ENCODE measurements around the gene KRTAP1-5. TPM values are rescaled to one million over a fixed set of nuclear protein-coding genes. Genes with fewer than 3 reads are reported as not detected.
"Not testable (repeated sequence)": the region's sequence is repeated elsewhere in the genome, so short reads cannot be mapped to it uniquely, and the experiment has no call there.

The KRTAP1-5 gene
- total RNA-seq, 4 donors from 2014 or later, result not detected

- Histone ChIP-seq H3K36me3 (no peaks in the 10 kb centered on the region), H3K4me1 (no peaks in the 10 kb centered on the region), H3K4me3 (no peak overlapping the region), H3K27ac (no peak overlapping the region), H3K27me3 (no peaks in the 10 kb centered on the region), H3K9me3 (no peaks in the 10 kb centered on the region)
- no peak for TF ChIP-seq CTCF (IDR thresholded peaks at IDR 0.05)
- TF ChIP-seq POLR2A (IDR thresholded peaks at IDR 0.05), result no peak
- DNase-seq, result no peak
Observed at GRCh38 chr17:41037853-41038350, 10.9 kb upstream of the KRTAP1-5 start.

- H3K9me3 ChIP-seq, DNase-seq, H3K27ac ChIP-seq, H3K27me3 ChIP-seq, H3K4me1 ChIP-seq, H3K4me3 ChIP-seq, H3K36me3 ChIP-seq: not testable (repeated sequence)
Observed at GRCh38 chr17:41034346-41034935, 7.4 kb upstream of the KRTAP1-5 start, which contains the start of gene KRTAP1-3. TSS of gene KRTAP1-3 (minus strand) at chr17:41034874. CDS start at chr17:41034821, 53 bp downstream.

GRCh38 chr17:41029633-41030245 lies 2.7 kb upstream of the KRTAP1-5 start, which contains the start of gene KRTAP1-4:
TSS of gene KRTAP1-4 (minus strand) at chr17:41030195. CDS start at chr17:41030078, 117 bp downstream.
- no peak within 1 kb of the TSS for H3K4me3 ChIP-seq
- H3K9me3 ChIP-seq, result no peaks in the 10 kb centered on the region
- no peaks in the 10 kb centered on the region for H3K36me3 ChIP-seq
- H3K27ac ChIP-seq, result no peak within 1 kb of the TSS
- TF ChIP-seq POLR2A (IDR thresholded peaks at IDR 0.05), result no peak
- no peak for TF ChIP-seq CTCF (IDR thresholded peaks at IDR 0.05)
- H3K4me1 ChIP-seq, result no peaks in the 10 kb centered on the region
- H3K27me3 ChIP-seq, result no peaks in the 10 kb centered on the region
- DNase-seq, result no peak

- Histone ChIP-seq H3K4me1 (no peaks in the 10 kb centered on the region), H3K27me3 (no peaks in the 10 kb centered on the region), H3K36me3 (no peaks in the 10 kb centered on the region), H3K27ac (no peak overlapping the region), H3K9me3 (no peaks in the 10 kb centered on the region), H3K4me3 (no peak overlapping the region)
- TF ChIP-seq POLR2A (IDR thresholded peaks at IDR 0.05), result no peak
- TF ChIP-seq CTCF (IDR thresholded peaks at IDR 0.05), result no peak
- DNase-seq, result no peak
Observed at GRCh38 chr17:41024697-41025096, 2.3 kb downstream of the KRTAP1-5 start.

- H3K27ac ChIP-seq, result no peak overlapping the region
- no peak for DNase-seq
- H3K27me3 ChIP-seq, result no peaks in the 10 kb centered on the region
- H3K9me3 ChIP-seq, result no peaks in the 10 kb centered on the region
- H3K36me3 ChIP-seq, result no peaks in the 10 kb centered on the region
- TF ChIP-seq CTCF (IDR thresholded peaks at IDR 0.05), result no peak
- no peak for TF ChIP-seq POLR2A (IDR thresholded peaks at IDR 0.05)
- no peaks in the 10 kb centered on the region for H3K4me1 ChIP-seq
- H3K4me3 ChIP-seq, result no peak overlapping the region
Observed at GRCh38 chr17:41020336-41020735, 6.7 kb downstream of the KRTAP1-5 start.

GRCh38 chr17:41019415-41019814 lies 7.6 kb downstream of the KRTAP1-5 start:
- DNase-seq, result no peak
- Histone ChIP-seq H3K4me3 (no peak overlapping the region), H3K36me3 (no peaks in the 10 kb centered on the region), H3K4me1 (no peaks in the 10 kb centered on the region), H3K27me3 (no peaks in the 10 kb centered on the region), H3K9me3 (no peaks in the 10 kb centered on the region), H3K27ac (no peak overlapping the region)
- no peak for TF ChIP-seq CTCF (IDR thresholded peaks at IDR 0.05)
- no peak for TF ChIP-seq POLR2A (IDR thresholded peaks at IDR 0.05)

Data from Peyer's patch (tissue), 4 donors.